ENCODE measurements around the gene FARS2. TPM values are rescaled to one million over a fixed set of nuclear protein-coding genes. Genes with fewer than 3 reads are reported as not detected.

FARS2 gene
- total and polyA plus RNA-seq, 9 of the 15 experiments (the other 6 are each of a cell fraction or from before 2014, with no cell fraction given): 16.5 to 62.2 (median 27.0) TPM

- no peak for TF ChIP-seq ZFP30 (CRISPR knock-in tag; IDR thresholded peaks at IDR 0.05; ENCODE audit: borderline replicate concordance)
- no peak for TF ChIP-seq SMAD2 (IDR thresholded peaks at IDR 0.05; ENCODE audit: low read depth, low read length)
- TF ChIP-seq NR2C2 (CRISPR knock-in tag; IDR thresholded peaks at IDR 0.05): no peak
- no peak for TF ChIP-seq NR2C2 (tag; IDR thresholded peaks at IDR 0.05)
- no peak for TF ChIP-seq CEBPZ (IDR thresholded peaks at IDR 0.05; ENCODE audit: borderline replicate concordance, low read depth, low read length)
- no peak for TF ChIP-seq NCOA1 (IDR thresholded peaks at IDR 0.05; ENCODE audit: low read depth)
- no peak for TF ChIP-seq ARHGAP35 (IDR thresholded peaks at IDR 0.05; ENCODE audit: partially characterized antibody)
- no peak for TF ChIP-seq NCOR1 (IDR thresholded peaks at IDR 0.05)
- no peak for TF ChIP-seq RAD51 (IDR thresholded peaks at IDR 0.05; ENCODE audit: borderline replicate concordance, low read depth)
- TF ChIP-seq, protein P1, sequence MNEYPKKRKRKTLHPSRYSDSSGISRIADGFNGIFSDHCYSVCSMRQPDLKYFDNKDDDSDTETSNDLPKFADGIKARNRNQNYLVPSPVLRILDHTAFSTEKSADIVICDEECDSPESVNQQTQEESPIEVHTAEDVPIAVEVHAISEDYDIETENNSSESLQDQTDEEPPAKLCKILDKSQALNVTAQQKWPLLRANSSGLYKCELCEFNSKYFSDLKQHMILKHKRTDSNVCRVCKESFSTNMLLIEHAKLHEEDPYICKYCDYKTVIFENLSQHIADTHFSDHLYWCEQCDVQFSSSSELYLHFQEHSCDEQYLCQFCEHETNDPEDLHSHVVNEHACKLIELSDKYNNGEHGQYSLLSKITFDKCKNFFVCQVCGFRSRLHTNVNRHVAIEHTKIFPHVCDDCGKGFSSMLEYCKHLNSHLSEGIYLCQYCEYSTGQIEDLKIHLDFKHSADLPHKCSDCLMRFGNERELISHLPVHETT (CRISPR knock-in tag; conservative IDR thresholded peaks at IDR 0.05 in 1 of 2, IDR thresholded peaks at IDR 0.05 in 1 of 2): no peak
- TF ChIP-seq PTTG1 (tag; IDR thresholded peaks at IDR 0.05; ENCODE audit: low read depth): no peak
- TF ChIP-seq ARNT (IDR thresholded peaks at IDR 0.05): no peak
- TF ChIP-seq ZNF274 (IDR thresholded peaks at IDR 0.05; ENCODE audit: borderline replicate concordance, low read depth, low read length): no peak
- no peak for TF ChIP-seq FOSL1 (tag; conservative IDR thresholded peaks at IDR 0.05)
- no peak for TF ChIP-seq ZNF551 (CRISPR knock-in tag; IDR thresholded peaks at IDR 0.05)
- no peak for TF ChIP-seq IFI16 (CRISPR knock-in tag; IDR thresholded peaks at IDR 0.05)
- TF ChIP-seq MTA3 (IDR thresholded peaks at IDR 0.05; ENCODE audit: borderline replicate concordance): no peak
- no peak for TF ChIP-seq BCL6 (CRISPR knock-in tag; IDR thresholded peaks at IDR 0.05)
- no peak for TF ChIP-seq CBFB (CRISPR knock-in tag; IDR thresholded peaks at IDR 0.05)
- TF ChIP-seq XRCC5 (IDR thresholded peaks at IDR 0.05; ENCODE audit: low read depth, low read length): no peak
- Histone ChIP-seq H3K9me1 (ENCODE audit: control insufficient read depth, insufficient read depth, low read length) (no peaks in the 10 kb centered on the region), H3K4me1 (replicated peaks in 1 of 2; ENCODE audit: control insufficient read depth in 2 of 2, insufficient read depth in 2 of 2, low read length in 2 of 2) (peaks cover 0 to 3% of the 10 kb centered on the region in 2 experiments; a peak in 3 of 5 replicates), H3K4me2 (ENCODE audit: insufficient read depth, low read length) (no peak overlapping the region), H4K20me1 (replicated peaks; ENCODE audit: control insufficient read depth, insufficient read depth, low read length) (0 out of 2 replicates have a peak, but pooled peaks cover 6% of the 10 kb centered on the region), H3K9me3 (replicated peaks; ENCODE audit: control insufficient read depth, insufficient read depth, low read depth, low read length) (no peaks in the 10 kb centered on the region), H3K36me3 (ENCODE audit: control insufficient read depth, insufficient read depth, low read length) (no peaks in the 10 kb centered on the region), H3K79me2 (ENCODE audit: control insufficient read depth, insufficient read depth, low read length) (no peaks in the 10 kb centered on the region), H3K27ac (ENCODE audit: extremely low read depth, low read depth, low read length) (no peak overlapping the region), H3K27me3 (ENCODE audit: control insufficient read depth in 2 of 2, insufficient read depth in 2 of 2, low read length in 2 of 2) (no peaks in the 10 kb centered on the region), H2AFZ (ENCODE audit: low read depth, low read length) (no peak overlapping the region), H3K9ac (ENCODE audit: insufficient read depth in 1 of 2, low read depth in 2 of 2, low read length in 2 of 2) (no peak overlapping the region), H3K4me3 (no peak overlapping the region)
- CTCF ChIA-PET (ENCODE audit: low intra/inter-chr PET ratio): no interaction called here
- no peak for FAIRE-seq
- DNase-seq (ENCODE audit: extremely low read depth in 1 of 4, low spot score in 3 of 4): no peak
- intact Hi-C loops (cut with micrococcal nuclease) (no loop called here), in situ Hi-C loops (cut with MboI) (no loop called here)
- POLR2A ChIA-PET: interaction anchor here (0.5 to 1.1 kb wide), 2 partner anchors 11 to 97 kb away, joined by 3 read pairs; no protein-coding TSS in a partner anchor
- WGBS (ENCODE audit: insufficient coverage, low coverage, missing lambda C conversion rate): 48% methylated on average over 4 of the region's 4 CpGs
- ATAC-seq: peak; percentile 41; the same call in 1 of the 3 replicates
- BruUV-seq (replicated peaks): no TSS peak
Observed at GRCh38 chr6:5506149-5506548, 244.8 kb downstream of the FARS2 start.
